ENCODE measurements around the gene ZSCAN29.

ZSCAN29 gene

DNA sequence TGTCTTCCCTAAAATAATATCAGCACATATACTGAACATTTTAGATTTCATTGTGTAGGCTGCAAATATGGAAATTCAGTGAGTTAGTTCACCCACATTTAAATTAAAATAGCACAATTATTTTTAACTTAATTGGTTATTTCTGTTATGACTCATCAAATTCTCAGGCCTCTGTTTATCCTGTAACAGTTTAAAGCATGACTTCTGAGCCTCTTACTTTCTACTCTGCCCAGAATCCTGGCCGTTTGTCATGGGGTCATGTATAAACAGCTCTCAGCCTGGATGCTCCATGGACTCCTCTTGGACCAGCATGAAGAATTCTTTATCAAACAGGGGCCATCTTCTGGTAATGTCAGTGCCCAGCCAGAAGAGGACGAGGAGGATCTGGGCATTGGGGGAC is 12.2 kb upstream of the ZSCAN29 start:
- TF ChIP-seq, protein P1, sequence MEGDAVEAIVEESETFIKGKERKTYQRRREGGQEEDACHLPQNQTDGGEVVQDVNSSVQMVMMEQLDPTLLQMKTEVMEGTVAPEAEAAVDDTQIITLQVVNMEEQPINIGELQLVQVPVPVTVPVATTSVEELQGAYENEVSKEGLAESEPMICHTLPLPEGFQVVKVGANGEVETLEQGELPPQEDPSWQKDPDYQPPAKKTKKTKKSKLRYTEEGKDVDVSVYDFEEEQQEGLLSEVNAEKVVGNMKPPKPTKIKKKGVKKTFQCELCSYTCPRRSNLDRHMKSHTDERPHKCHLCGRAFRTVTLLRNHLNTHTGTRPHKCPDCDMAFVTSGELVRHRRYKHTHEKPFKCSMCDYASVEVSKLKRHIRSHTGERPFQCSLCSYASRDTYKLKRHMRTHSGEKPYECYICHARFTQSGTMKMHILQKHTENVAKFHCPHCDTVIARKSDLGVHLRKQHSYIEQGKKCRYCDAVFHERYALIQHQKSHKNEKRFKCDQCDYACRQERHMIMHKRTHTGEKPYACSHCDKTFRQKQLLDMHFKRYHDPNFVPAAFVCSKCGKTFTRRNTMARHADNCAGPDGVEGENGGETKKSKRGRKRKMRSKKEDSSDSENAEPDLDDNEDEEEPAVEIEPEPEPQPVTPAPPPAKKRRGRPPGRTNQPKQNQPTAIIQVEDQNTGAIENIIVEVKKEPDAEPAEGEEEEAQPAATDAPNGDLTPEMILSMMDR (IDR thresholded peaks at IDR 0.05; ENCODE audit: low read depth, low read length, missing control alignments), result no peak
- H3K4me3 ChIP-seq (replicated peaks; ENCODE audit: low read depth, low read length), result no peak overlapping the region
- DNase-seq (ENCODE audit: extremely low read depth, low read depth), result no peak

DNA sequence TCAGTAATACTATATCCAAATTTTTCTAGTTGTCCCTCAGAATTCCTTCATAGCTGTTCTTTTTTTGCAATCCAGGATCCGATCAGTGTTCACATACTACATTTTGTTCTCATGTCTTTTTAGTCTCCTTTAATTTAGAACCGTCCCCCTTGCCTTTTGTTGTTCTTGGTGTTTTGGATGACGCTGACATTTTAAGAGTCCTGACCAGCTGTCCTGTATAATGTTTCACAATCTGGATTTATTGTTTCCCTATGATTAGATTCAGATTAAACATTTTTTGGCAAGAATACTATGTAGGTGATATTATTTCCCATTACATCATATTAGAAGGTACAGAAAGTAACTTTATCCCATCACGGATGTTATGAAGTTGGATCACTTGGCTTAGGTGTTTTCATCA is 11.5 kb upstream of the ZSCAN29 start:
- H3K4me3 ChIP-seq (replicated peaks; ENCODE audit: low read depth, low read length), result no peak overlapping the region
- DNase-seq (ENCODE audit: extremely low read depth, low read depth), result no peak
- TF ChIP-seq, protein P1 (IDR thresholded peaks at IDR 0.05; ENCODE audit: low read depth, low read length, missing control alignments), result no peak

DNA sequence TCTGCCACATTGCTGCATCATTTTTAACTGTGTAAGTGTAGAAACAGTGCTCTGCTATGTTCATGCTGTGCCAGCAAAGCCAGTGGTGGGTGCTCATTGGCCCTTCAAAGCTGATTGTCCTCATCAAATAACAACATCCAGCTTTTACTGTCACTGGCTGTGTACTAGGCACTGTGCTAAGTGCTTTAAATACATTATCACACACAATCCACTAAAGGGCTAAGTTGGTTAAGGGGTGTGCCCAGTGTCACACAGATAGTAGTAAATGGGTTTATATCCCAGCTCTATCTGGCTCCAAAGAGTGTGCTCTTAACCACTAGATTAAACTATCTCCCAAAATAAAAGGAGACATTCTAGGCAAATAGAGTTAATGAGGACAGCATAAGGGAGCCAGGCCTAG is 7.8 kb upstream of the ZSCAN29 start:
- TF ChIP-seq, protein P1 (IDR thresholded peaks at IDR 0.05; ENCODE audit: low read depth, low read length, missing control alignments), result no peak
- no peak overlapping the region for H3K4me3 ChIP-seq (replicated peaks; ENCODE audit: low read depth, low read length)
- no peak for DNase-seq (ENCODE audit: extremely low read depth, low read depth)

DNA sequence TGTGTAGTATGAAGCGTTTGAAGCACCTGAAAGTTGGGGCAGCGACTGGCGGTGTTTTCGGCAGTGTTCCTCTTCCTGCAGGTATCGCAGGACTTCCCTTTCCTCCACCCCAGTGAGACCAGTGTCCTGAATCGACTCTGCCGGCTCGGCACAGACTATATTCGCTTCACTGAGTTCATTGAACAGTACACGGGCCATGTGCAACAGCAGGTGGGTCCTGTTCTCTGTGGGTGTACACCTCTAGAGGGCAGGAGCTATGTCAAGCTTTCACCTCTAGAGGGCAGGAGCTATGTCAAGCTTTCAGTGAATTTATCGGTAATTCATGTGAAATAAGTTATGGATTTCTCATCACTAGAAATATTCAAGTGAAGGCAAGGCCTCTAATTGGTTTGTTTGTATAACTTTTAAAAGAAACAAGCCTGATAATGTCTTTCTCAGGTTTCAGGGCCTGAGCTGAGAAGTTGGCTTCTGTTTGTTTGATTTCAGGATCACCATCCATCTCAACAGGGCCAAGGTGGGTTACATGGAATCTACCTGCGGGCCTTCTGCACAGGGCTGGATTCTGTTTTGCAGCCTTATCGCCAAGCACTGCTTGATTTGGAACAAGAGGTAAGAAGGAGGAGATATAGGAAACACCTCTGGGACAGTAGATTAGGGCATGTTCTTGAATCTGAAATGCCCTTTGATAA is 5.3 kb upstream of the ZSCAN29 start:
- DNase-seq (ENCODE audit: extremely low read depth, low read depth), result no peak
- H3K4me3 ChIP-seq (replicated peaks; ENCODE audit: low read depth, low read length), result no peak overlapping the region
- TF ChIP-seq, protein P1 (IDR thresholded peaks at IDR 0.05; ENCODE audit: low read depth, low read length, missing control alignments), result peak; percentile 87

DNA sequence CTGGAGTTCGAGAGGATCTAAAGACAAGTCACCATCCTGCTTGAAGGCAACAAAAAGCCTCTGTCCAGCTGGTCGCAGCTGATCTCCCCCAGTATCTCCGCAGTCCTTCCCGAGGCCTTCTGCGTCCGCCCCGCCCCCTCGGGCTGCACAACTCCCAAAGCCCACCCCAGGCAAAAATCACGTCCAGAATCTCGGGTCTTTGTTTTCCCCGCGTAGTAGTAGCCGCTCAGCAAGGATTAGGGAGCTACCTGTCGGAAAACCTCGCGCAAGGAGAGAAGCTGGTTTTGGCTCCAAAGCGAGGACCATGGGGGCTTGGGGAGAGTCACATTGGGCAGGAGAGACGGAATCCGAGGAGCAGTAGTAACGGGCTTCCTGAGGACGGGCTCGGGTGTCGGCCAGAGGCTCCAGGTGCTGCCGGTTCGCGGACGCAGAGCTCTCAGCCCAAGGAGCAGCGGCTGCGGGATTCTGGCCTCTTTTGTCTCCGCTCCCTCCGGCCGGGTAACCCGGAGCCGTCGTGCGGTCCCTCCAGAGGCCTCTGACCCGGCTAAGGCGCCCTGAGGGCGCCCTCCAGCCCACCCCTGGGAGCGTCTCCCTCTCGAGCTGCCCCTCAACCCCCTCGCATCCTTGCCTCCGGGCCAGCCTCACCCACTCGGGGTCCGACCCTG is 401 bp downstream of the ZSCAN29 start:
- TF ChIP-seq, protein P1 (IDR thresholded peaks at IDR 0.05; ENCODE audit: low read depth, low read length, missing control alignments), result no peak

DNA sequence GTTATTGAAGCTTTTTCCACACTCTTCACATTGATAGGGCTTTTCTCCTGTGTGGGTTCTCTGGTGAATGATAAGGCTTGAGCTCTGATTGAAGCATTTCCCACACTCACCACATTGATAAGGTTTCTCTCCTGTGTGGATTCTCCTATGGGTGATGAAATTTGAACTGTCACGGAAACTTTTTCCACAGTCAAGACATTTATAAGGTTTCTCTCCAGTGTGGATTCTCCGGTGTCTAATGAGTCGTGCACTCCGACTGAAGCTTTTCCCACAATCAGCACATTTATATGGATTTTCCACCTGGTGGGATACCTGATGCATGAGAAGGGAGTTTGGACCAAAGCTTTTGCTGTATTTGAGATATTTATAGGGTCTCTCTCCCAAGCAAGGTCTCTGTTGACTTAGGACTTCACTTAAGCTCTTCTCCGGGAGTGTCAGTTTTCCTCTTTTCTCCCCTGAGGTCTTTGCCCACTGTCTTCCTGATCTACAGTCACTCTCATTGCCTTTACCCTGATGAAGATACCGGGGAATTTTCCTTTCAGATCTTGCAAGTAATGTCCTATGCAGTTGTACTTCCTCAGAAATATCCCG is 9.4 kb downstream of the ZSCAN29 start:
- no peak overlapping the region for H3K4me3 ChIP-seq (replicated peaks; ENCODE audit: low read depth, low read length)
- TF ChIP-seq, protein P1 (IDR thresholded peaks at IDR 0.05; ENCODE audit: low read depth, low read length, missing control alignments), result no peak
- no peak for DNase-seq (ENCODE audit: extremely low read depth, low read depth)

More for the DNA sequence above, 401 bp downstream of the ZSCAN29 start:
- no peak for DNase-seq (ENCODE audit: extremely low read depth, low read depth)
- H3K4me3 ChIP-seq (replicated peaks; ENCODE audit: low read depth, low read length), result peak overlapping the region; percentile 87
